HG03095 (cell line): ENCODE measurements around the gene NOP10.
A peak's percentile ranks its signal among the peaks of the same experiment; 100 is the strongest.
"Not testable (repeated sequence)": the region's sequence is repeated elsewhere in the genome, so short reads cannot be mapped to it uniquely, and the experiment has no call there.

Experiments used
- ATAC-seq: cut with Tn5 transposase; IDR thresholded peaks from one replicate; pipeline ENCODE4 v1.9.1; 2021; ENCODE audit warnings: moderate library complexity; ENCODE audit not compliant: unreplicated experiment

The NOP10 gene

DNA sequence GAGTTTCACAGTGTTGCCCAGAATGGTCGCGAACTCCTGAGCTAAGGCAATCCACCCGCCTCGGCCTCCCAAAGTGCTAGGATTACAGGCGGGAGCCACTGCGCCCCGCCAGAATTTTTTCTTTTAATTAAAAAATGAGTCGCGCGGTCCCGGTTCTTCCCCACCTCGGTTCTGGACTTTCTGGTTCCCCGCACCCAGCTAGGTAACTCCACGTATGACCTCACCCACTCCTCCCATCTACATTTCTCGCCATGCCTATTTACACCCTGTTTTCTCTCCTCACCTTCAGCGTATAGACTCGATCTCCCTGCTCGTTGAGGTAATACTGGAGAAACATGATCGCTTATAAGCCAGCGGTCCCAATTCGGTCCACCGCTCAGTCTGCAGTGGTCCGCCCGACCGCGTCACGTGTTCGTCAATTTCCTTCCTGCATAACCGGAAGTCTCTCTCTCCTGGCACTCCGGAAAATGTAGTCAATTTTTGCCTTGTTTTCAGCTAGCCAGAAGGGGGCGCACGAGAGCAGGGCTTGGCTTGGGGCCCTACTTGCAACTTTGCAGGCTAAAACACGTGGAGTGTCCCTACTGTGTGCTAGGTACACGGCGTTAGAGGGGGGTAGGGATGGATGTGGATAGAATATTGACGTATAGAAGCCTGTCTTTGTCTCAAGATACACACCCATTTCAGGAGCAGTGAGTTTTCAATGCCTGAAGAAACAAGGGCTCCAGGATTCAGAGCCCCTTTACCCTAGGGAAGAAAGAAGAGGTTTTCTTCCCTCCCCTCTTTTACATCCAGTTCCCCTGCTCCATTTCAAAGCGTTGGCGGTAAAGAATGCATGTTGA, at the start of gene NOP10, which contains the start of gene NUTM1:
Gene NOP10 (minus strand): TSS at position 400 of the 839 bp plus-strand sequence. CDS start 63 bp downstream, at position 337.
Gene NUTM1 (plus strand): TSS at position 579 of the 839 bp plus-strand sequence. CDS start 382 bp downstream, outside the sequence.
- ATAC-seq: peak; percentile 85

GRCh38 chr15:34389594-34390086, 46.7 kb upstream of the NOP10 start:
- not testable (repeated sequence) for ATAC-seq

- not testable (repeated sequence) for ATAC-seq
Measured at GRCh38 chr15:34381829-34382521, 39.0 kb upstream of the NOP10 start.

DNA sequence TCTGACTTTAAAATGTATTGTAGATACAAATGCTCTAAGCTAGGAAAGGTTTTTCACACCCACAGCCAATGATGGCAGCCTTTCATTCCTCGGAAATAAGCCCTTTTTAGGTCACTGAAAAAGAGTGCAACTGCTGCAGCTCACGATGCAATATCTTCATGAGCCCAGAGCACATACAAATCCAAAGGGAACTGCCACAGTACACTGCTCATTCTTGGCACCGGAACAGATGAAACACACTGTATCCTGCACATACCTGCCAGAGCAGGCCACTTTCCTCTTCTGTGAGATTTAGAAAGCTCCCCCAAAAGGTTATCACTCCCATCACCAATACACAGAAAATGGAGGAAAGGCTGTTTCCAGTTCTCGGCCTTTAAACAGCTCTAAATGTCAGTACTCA, 37.6 kb upstream of the NOP10 start:
- ATAC-seq: not testable (repeated sequence)

DNA sequence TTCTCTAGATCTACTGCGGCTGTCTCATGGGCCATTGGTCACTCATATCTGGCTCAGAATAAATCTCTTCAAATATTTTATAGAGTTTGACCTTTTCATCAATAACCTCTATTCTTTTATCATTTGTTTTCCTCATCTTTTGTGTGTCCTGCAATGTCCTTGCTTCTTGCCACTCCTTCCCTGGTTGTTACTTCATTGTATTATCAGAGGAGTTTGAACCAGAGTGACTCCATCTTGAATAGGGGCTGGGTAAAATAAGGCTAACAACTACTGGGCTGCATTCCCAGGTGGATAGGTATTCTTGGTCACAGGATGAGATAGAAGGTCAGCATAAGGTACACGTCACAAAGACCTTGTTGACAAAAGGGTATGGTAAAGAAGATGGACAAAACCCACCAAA, 33.9 kb upstream of the NOP10 start:
- no peak for ATAC-seq

DNA sequence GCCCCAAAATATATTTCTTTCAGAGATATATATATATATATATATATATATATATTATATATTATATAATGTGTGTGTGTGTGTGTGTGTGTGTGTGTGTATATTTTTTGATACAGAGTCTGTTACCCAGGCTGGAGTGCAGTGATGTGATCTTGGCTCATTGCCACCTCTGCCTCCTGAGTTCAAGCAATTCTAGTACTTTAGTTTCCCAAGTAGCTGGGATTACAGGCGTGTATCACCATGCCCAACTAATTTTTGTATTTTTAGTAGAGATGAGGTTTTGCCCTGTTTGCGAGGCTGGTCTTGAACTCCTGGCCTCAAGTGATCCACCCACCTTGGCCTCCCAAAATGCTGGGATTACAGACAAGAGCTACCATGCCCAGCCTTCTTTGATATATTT, 32.6 kb upstream of the NOP10 start:
- ATAC-seq: not testable (repeated sequence)

DNA sequence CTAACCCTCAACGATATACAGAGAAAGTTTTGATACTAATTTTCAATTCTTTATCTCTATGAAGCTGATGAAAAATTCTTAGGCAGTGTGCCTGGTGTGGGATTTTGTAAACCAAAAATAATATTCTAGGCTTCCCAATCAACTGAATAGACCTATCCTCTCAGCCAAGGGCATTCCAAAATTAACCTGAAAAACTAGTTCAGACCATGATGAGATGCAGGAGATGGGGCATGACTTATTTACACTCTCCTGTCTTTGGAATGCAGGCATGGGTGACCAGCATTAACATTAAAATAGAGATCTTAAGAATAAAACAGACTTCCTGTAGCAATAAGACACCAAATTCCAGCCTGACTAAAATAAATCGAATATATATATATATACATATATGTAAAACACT, 31.9 kb upstream of the NOP10 start:
- no peak for ATAC-seq

DNA sequence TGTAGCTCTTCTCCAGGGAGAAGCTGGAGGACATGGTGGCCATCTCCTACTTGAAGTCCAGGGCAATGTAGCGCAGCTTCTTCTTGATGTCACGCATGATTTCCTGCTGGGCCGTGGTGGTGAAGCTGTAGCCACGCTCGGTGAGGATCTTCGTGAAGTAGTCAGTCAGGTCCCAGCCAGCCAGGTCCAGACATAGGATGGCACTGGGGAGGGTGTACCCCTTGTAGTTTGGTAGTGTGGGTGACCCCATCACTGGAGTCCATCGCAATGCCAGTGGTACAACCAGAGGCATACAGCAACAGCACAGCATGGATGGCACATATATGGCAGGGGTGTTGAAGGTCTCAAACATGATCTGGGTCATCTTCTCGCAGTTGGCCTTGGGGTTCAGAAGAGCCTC, 31.0 kb upstream of the NOP10 start:
- no peak for ATAC-seq

GRCh38 chr15:34370643-34371042, 27.7 kb upstream of the NOP10 start:
- ATAC-seq: no peak

DNA sequence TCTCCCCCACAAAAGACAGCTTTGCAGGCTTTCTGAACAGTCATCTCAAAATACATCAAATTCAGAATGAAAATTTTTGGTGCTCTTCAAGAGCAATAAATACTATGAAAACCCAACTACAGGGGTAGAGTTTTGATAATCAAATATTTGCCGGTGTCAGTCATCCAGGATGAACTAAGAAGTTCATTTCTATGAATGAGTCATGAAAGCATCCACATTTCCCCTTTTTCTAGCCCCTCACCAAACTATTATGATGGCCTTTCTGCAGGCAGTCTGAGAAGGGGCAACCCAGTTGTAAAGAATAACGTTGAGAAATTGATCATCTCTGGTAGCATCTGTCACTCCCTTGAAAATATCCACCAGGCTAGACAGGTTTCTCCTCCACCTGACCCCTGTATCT, 27.2 kb upstream of the NOP10 start:
- no peak for ATAC-seq

DNA sequence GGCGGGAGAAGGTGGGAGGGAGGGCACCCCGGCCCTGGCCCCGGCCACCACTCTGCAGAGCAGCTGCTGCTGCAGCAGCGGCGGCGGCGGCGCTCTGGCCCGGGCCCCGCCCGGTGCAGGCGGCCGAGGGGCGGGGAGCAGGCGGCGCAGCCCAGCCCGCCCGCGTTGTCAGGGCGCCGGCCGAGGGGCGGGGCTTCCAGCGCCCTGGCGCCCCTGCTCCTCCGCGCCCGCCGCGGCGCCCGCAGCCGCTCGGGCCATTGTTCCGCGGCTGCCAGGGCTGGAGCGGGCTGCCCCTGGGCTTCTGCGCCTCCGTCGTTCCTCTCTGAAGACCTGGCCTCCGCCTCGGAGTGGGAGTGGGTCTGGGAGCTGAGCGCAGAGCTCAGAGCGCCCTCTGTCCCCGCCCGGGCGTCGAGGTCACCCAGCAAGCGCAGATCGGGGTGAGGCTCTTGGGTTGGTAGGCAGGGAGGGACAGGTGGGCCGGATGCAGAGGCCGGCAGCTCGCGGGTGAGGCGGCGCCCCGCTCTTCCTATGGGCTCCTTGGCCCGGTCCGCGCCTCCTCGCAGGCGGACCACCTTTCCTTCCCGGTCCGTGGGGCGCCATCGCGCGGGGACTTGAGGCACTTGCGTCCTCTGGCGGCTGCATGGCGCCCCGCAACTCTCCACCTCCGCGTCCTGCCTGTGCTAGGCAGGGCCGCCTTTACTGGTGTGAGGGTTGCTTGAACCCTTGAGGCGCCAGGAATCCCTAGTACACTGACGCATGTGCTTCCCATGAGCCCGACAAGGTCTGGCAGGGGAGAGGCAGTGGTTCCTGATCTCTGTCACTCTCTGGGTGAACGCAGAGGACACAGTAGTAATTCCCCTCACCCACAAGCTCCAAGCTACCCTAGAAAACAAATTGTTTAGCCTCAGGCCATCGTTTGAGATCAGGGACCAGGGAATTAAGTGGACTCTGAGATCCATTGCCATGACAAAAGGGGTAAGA, 24.5 kb upstream of the NOP10 start, which contains the start of gene LPCAT4:
Gene LPCAT4 (minus strand): TSS at position 96 of the 981 bp plus-strand sequence. CDS start 96 bp downstream, outside the sequence.
- ATAC-seq: peak; percentile 79

GRCh38 chr15:34366271-34367065, 23.5 kb upstream of the NOP10 start:
- no peak for ATAC-seq

GRCh38 chr15:34365836-34366235, 22.9 kb upstream of the NOP10 start:
- no peak for ATAC-seq

DNA sequence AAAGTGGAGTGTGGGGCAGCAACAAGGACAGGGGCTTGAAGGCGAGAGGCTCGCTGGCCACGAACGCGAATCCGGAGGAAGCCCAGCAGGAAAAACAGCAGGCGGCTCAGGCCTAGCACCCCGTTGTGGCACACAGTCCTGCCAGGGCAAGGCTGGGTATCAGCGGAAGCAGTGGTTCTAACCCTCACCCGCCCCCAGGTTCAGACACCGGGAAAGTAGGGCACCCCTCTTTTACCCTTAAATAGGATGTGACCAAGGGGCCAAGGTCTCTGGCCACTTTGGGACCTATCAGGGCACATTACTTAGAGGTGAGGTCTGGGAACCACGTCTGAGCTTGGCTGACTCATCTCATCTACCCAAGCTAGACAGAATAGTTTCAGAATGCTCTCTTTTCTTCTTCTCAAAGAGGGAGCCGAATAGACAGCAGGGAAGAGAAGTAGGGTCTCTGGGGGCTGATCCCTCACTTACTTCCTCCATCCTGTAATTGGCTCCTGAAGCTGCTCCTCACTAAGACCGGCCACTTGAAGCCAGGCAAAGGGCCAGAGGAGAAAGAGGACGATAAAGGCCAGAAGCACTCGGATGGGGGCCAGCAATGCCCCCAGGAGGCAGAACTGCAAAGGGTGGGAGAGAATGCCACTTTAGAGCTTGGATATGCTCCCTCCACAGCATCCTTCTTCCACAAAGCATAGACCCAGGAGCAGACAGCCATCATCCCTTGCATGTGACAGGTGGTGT, 22.3 kb upstream of the NOP10 start:
- ATAC-seq: no peak

- no peak for ATAC-seq
Measured at GRCh38 chr15:34364041-34364440, 21.1 kb upstream of the NOP10 start.

GRCh38 chr15:34362047-34362773, 19.3 kb upstream of the NOP10 start:
- ATAC-seq: no peak

- ATAC-seq: no peak
Measured at GRCh38 chr15:34361278-34361677, 18.3 kb upstream of the NOP10 start.

DNA sequence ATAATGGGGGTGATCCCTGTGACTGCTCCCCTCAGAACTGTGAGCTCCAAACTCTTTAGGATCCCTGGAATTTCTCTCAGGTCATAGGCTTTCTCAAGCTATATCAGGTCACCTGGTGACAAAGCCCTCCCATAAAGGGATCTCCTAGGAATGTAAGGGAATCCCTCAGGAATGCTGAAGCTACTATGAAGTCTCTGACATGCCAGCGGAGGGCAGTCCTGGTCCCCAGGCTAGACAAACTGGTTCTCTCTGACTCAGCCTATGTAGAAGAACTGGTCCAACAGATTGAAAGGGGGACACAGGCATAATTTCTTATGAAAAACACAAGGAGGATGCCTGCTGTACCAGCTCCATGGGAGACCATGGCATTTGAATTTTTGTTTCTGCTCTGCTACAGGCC, 17.4 kb upstream of the NOP10 start:
- ATAC-seq: no peak
